Glomerular visceral epithelial cell (primary cell): ENCODE measurements around the gene MFNG.
"Not testable (repeated sequence)": the region's sequence is repeated elsewhere in the genome, so short reads cannot be mapped to it uniquely, and the experiment has no call there.

Source experiments
- DNase-seq: peaks from one replicate; pipeline ENCODE4 v3.0.0-alpha.2; 2016; ENCODE audit errors: extremely low spot score

Gene MFNG, protein sequence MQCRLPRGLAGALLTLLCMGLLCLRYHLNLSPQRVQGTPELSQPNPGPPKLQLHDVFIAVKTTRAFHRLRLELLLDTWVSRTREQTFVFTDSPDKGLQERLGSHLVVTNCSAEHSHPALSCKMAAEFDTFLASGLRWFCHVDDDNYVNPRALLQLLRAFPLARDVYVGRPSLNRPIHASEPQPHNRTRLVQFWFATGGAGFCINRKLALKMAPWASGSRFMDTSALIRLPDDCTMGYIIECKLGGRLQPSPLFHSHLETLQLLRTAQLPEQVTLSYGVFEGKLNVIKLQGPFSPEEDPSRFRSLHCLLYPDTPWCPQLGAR

DNA sequence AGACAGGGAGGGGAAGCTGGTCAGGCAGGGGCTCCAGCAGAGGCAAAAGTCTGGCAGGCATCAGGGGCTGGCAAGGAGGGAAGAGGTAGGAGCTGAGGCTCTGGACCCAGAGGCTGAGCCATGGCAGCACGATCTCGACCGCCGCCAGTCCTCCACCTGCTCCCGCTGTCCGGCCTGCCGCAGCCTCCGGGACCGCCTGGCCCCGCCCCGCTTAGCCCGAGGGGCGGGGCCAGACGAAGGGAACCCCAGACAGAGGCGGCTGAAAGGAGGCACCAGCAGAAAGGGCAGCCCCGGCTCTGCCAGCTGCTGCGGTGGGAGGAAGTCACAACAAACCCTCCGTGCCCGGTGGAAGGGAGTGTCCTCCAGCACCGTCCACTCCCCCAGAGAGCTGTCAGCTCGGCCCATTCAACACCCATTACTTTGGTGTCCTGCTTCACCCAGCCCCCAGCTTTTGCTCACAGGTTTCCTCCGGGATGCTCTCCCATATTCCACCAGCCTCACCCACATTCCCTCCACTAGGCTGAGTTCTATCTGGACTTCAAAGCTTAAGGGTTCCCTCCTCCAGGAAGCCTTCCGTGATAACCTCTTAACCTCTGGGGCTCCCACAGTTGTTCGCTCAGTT lies at the start of gene MFNG:
TSS of gene MFNG (minus strand) at position 161 of the 622 bp plus-strand sequence. CDS start 207 bp downstream, outside the sequence.
- peak; percentile 84 for DNase-seq

DNA sequence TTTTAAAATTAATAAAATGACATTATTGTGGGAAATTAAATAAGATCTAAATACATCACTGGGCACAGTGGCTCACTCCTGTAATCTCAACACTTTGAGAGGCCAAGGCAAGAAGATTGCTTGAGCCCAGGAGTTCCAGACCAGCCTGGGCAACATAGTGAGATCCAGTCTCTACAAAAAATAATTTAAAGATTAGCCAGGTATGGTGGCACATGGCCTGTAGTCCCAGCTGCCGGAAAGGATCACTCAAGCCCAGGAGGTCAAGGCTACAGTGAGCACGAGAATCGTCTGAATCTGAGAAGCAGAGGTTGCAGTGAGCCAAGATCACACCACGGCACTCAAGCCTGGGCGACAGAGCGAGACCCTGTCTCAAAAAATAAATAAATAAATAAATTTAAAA lies 49.0 kb upstream of the MFNG start:
- DNase-seq: no peak

DNA sequence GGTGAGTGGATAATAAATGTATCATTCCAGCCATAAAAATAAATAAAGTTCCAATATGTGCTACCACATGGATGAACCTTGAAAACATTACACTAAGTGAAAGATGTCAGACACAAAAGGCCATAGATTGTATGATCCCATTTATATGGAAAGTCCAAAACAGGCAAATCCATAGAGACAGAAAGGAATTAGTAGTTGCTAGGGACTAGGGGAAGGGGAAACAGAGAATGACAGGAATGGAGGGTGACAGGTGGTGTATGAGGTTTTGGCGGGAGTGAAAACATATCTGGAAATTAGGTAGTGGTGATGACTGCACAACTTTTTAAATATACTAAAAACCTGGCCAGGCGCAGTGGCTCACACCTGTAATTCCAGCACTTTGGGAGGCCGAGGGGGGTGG lies 48.3 kb upstream of the MFNG start:
- no peak for DNase-seq

DNA sequence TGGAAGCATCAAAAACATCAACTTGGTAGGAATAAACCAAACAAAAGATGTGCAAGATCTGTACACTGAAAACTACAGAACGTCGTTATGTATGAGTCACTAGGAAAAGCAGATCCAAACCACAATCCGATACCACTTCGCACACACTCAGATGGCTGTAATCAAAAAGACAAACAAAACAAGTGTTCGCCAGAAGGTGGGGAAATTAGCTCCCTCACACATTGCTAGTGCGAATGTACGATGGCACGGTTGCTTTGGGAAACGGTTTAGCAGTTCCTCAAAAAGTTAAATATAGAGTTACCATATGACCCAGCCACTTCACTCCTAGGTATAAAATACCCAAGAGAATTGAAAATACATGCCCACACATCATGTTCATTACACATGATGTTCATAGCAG lies 47.8 kb upstream of the MFNG start:
- peak; percentile 61 for DNase-seq

DNA sequence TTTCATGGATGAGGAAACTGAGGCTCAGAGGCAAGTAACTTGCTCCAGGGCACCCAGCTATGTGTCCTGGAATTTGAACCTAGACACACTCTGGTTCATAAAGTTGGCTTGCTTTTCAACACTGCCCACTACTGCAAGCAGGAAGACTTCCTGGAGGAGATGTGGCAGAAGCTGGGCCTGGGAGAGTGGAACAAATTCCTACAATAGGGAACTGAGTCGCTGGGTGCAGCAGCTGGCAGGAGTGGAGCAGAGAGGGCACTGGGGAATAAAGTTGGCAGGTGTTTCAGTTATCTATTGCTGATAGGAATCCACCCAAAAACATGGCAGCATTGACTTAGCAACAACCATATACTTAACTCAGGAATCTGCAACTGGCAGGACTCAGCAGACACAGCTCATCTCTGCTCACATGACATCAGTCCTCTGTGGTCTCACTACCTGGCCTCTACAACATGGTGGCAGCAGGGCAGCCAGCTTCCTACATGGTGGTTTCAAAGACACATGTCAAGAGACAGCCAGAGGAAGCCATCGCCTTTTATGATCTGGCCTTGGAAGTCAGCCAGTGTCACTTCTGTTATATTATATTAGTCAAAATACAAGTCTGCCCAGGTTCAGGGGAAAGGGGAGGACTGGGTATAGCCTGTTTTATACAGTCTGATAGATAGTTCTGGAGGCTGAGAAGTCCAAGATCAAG lies 43.6 kb upstream of the MFNG start:
- no peak for DNase-seq

DNA sequence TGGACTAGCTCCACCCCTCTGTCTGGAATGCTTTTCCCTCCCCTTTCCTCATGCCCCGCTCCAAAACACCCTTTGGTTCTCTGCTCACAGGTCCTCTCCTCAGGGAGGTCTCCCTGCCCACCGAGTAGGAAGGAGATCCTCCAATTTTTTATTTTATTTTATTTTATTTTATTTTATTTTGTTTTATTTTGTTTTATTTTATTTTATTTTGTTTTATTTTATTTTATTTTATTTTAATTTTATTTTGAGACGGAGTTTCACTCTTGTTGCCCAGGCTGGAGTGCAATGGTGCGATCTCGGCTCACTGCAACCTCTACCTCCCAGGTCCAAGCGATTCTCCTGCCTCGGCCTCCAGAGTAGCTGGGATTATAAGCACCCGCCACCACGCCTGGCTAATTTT lies 41.8 kb upstream of the MFNG start:
- DNase-seq: not testable (repeated sequence)

DNA sequence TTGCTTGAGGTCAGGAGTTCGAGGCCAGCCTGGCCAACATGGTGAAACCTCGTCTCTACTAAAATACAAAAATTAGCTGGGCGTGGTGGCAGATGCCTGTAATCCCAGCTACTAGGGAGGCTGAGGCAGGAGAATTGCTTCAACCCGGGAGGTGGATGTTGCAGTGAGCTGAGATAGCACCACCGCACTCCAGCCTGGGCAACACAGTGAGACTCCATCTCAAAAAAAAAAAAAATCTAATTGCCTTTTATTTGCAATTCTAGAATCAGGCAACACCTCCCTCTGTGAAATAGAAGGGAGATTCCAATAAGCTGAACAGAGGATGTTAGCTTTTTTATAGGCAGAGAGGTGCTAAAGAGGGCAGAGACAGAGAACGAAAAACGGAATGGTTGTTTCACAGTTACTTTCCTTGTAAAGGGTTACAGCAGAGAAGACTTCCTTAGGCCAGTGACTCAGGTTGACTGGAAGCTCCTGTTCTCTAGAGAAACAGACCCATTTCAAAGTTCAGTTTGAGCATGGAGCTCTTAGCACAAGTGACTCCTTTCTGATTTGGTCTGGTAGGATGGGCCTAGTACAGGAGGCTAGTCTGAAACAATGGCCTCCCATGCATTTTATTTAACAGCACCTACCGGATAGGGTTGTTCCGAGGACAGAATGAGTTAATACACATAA lies 41.0 kb upstream of the MFNG start:
- DNase-seq: not testable (repeated sequence)

DNA sequence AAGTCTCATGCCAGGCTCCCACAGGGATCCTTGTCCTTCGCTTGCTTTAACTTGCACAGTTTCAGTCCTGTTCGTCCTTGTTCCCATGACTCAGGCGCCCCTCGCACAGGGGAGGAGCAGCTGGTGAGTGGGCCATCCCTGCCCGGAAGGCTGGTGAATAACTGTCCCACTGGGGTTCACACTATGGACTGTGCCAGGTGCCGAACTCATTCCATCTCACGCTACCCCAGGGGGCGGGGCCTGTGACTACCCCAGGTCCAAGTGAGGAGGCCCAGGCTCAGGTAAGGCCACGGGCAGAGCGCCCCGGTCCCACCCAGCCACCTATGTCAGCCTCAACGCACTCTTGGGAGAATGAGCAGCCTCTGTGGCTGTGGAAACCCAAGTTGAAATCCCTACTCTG lies 40.2 kb upstream of the MFNG start:
- no peak for DNase-seq

DNA sequence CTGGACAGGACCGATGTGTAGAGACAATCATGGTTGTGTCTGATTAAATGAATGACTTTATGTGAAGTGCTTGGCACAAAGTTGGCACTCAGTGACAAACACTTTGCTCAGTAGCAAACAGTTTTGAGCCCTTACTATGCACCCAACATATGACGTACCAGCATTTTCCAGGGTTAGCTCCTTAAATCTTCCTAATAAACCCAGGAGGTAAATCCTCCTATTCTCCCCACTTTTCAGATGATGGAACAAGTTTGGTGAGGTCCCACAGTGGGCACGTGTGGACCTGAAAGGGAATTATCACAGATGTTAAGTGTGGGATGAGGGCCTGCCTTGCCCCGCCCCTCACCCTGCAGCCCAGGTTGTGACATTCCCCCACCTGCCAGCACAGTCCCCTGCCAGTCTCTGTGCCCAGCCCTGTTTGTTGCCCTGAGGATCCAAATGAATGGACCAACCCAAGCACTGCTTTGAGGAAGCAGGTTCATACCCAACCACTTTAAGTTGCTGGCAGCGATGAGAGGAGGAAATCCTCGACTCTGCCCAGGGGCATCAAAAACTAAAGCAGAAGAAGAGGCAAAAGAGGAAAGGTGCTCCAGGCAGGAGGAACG lies 39.7 kb upstream of the MFNG start:
- DNase-seq: no peak

DNA sequence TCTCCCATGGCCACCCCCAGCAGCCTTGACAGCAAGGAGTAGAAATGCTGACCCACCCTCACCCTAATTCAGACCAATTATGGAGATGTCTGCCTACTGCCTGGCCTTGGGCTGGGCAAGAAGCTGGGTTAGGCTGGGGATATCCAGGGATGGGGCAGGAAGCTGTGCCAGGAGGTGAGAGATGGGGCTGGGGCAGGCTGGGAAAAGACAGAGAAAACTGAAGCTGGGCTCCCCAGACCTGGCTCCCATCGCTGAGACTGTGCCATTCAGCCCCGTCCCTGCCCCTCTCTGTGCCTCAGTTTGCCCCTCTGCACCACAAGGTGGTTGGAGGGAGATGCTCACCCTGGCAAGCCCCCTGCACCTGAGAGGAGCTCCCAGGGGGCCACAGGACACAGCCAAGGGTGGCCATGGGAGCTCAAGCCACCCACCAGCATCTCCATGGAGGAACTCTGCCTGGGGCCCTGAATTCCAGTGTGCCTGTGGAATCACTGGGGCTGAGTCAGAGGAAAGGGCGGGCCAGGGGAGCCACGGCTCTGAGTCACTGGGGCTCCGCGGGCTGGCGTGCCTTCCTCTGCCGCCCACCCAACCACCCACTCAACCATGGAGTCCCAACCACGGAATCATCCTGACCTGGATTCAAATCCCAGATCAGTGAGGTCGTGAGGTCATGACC lies 39.0 kb upstream of the MFNG start:
- peak; percentile 73 for DNase-seq

DNA sequence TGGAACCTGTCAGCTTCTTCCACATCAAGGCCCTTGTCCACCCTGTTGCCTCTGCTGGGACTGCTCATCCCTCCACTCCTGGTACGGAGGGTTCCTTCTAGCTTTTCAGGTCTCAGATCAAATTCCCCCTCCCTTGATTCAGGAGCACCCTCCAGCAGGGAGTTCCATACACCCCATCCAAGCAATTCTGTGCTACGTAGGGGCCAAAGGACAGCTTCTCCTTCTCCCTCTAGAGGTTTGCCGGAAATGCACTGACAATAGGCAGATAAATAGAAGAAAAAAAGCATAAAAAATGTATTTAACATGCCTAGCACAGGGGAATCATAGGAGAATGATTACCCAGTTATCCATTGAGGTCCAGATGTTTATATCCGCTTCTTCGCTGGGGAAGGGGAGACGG lies 36.3 kb upstream of the MFNG start:
- DNase-seq: no peak

DNA sequence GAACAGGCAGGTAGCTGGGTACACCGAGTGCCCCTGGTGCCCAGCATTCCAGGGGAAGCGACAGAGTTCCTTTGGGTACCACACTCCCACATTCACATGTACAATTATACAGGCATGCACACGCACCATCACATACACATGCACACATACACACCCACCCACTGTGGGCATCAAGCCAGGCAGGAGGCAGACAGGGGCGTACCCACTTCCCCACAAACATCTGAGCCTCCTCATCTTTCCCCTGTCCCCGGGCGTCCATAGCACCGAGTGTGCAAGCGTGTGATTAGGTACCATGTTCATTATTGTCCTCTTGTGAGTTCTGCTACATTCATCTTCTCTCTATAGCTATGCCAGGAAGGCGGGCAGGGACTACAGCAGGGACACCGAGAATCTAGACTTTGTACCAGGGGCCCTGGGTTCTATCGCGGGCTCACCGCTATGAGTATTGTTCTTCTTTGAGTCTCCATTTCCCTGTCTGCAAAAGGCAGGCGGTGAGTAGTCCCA lies 35.1 kb upstream of the MFNG start:
- no peak for DNase-seq

DNA sequence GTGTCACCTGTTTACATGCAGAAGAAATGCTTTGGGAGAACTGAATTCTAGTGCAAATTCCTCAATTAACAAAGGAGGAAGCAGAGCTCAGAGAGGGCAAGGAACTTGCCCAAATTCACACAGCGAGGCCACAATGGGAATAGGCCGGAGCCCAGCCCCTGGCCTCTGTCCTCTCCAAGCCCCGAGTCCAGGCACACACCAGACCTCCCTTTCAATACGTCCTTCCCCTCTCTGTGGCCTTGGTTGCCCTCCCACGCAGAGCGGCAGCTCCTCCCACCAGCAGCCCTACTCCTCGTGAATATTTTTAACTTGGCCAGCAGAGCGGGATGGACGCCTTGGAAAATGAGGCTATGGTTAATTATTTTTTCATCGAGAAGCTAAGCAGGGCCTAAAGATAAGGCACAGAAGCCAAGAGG lies 34.6 kb upstream of the MFNG start:
- DNase-seq: no peak

DNA sequence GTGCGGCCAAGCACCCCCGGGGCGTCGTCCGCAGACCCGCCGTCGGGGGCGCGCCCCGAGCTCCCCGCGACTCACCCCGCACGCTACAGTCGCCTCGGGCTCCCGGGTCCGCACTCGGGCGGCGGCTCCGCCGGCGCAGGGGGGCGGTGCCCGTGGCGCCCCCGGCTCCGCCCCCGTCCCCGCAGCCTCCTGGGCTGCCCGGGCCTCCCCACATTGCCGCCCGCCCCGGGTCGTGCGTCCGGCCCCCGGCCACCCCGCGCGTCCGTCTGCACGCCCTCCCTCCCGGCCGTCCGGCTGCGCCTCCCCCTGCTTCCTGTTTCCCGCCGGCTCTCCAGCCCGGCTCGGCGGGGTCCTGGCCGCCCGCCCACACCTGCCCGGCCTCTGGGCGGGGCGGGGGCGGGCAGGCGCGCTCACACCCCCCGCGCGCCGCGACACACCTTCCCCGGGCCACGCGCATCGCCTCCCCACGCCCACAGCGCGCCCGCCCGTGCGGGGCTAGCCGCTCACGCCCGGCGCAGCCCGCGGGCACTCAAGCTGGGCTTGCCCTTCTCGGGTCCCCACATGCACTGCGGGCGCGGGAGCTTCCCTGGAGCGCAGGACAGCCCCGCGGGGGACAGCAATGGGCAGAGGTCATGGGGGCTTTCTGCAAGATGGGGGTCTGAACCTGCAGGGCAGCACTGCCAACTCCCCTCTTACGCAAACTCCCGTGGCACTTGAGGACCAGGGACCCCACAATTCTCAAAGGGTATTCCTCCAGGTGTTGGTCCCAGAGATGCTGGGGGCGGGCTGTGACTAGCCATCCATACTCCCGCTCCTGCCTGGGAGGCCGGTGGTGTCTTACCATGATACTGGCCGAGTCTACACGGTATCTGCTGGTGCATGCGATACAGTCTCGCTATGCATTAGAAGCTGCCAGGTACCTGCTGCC lies 33.3 kb upstream of the MFNG start, which contains the start of gene CARD10:
TSS of gene CARD10 (minus strand) at position 148 of the 928 bp plus-strand sequence. CDS start 215 bp downstream, outside the sequence.
- DNase-seq: peak; percentile 70

DNA sequence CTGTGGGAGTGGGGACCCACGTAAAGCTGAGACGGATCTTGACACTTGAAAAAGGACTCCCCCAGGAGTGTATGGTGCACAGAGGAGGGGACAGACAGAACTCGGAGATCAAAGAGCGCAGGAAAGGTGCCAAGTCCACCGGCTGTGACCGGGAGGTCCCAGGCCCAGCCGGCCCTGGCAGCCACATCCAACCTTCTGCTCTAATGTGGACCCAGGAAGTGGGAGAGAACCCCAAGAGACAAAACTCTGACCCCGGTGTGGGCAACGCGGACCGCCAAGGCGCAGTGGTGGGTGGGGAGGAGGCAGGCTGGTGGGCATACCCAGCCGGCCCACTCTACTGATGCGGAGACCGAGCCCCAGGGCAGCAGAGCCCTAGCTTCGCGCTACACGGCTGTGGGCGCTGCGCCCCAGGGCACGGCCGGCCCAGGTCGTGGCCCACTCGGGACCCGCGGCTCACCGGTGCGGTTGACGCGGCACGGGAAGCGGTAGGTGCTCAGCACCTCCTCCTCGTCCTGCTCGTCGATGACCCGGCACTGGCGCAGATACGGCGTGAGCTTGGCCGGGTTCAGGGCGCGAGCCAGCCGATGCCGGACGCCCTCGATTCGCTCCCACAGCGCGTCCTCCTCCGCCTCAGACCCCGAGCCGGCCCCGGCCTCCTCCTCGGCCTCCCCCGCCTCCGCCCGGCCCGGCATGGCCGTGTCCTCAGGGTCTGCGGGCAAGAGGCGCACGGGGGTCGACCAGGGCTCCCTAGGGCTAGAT lies 32.5 kb upstream of the MFNG start:
- no peak for DNase-seq

DNA sequence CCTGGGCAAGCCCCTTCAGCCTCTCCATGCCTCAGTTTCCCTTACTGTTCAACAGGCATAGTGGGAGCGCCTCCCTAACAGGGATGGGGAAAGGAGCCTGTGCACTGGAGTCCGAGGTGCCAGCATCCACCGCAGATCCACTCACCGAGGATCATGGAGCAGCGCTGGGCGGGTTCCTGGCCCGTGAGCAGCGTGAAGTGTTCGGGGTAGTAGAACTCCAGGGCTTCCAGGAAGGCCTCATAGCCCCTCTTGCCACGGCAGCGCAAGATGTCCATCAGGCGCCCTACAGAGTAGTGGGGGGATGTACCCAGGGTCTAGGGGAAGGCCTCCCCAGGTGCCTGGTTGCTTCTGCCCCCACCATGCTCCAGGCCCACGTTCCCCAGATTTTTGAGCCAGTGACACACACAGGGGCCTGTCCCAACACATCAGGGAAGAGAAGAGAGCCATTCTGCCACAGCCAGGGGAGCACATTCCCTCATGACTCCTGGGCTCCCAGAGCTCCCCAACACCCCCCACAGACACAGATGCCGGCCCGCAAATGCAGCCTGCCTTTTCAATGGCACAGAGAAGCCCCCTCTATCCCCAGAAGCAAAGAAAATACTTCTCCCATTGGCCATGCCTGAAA lies 31.8 kb upstream of the MFNG start:
- DNase-seq: no peak

DNA sequence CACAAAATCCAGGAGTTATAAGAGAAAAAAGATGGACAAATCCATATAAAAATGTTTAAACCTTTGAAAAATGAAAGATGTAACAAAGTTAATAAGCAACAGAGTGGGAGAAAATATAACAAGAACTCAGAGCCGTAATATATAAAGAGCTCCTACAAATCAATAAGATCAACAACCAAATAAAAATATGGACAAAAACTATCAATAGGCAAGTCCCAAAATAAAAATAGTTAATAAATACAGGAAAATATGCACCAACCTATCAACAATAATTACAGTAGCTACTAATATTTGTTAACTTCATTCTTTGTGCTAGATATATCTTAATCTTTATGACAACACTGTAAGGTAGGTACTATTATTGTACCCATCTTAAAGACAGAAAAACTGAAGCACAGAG lies 30.3 kb upstream of the MFNG start:
- no peak for DNase-seq

DNA sequence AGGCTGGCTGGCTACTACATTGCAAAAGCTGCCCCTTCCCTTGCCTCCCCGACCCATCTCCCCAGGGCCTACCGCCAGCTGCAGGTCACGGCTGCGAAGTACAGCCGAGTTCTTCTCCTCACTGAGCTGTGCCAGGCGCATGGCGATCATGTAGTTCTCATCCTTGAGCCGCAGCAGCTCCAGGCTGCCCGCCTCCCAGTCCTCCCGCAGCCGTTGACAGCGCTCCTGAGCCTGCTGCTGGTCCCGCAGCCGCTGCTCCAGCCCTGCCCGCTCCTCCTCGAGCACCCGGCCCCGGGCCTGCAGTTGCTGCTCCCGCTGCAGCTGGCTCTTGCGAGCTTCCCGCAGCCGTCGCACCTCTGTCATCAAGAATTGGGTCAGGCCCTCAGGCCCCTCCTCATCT lies 29.7 kb upstream of the MFNG start:
- no peak for DNase-seq
